Measurements from ENCODE around the gene TTC34. TPM values are rescaled to one million over a fixed set of nuclear protein-coding genes. Genes with fewer than 3 reads are reported as not detected.

Gene TTC34
- total RNA-seq, 1 experiment from 2014 or later = 1.3 TPM

DNA sequence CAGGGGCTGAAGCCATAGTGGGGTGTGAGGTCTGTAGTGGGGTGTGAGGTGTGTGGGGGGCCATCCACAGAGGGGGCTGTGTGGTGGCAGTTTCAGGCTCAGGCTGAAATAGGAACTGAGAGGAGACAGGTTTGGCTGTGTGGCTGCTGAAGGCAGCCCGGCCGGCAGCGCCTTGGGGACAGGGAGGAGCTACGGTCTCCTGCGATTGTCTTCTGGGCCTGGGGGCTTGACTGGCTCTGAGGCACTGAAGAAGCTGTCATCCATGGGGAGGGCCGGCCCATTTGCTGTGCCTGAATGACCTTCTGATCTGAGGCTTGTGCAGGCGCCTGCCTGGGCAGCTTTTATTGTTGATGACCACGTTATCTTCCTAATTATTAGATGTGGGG lies 10.0 kb upstream of the TTC34 start:
- no peaks in the 10 kb centered on the region for H3K27me3 ChIP-seq (ENCODE audit: insufficient read depth, low read length)
- no peaks in the 10 kb centered on the region for H4K20me1 ChIP-seq (ENCODE audit: insufficient read depth)
- CTCF ChIA-PET = no interaction called here
- RAD21 ChIA-PET (ENCODE audit: low non-redundant PET in 1 of 2, low total read pairs in 2 of 2, uncharacterized antibody in 2 of 2, unreplicated experiment in 2 of 2) = no interaction called here
- H3K9me2 ChIP-seq (ENCODE audit: insufficient read depth) = no peaks in the 10 kb centered on the region
- 0 out of 4 replicates have a peak, but pooled peaks cover 0 to 3% of the 10 kb centered on the region in 2 experiments for H3K9me3 ChIP-seq (ENCODE audit: control insufficient read depth in 1 of 2, insufficient read depth in 1 of 2, low read depth in 1 of 2, low read length in 2 of 2)
- DNase-seq (ENCODE audit: low read depth, low spot score) = no peak
- H3K27ac ChIP-seq (ENCODE audit: low read depth, low read length) = no peak overlapping the region
- H2AFZ ChIP-seq (ENCODE audit: low read depth, low read length, poor library complexity, severe bottlenecking) = no peak overlapping the region
- no peak overlapping the region for H3K4me3 ChIP-seq (replicated peaks in 1 of 2; ENCODE audit: low read depth in 1 of 2, low read length in 2 of 2)
- intact Hi-C loops (cut with micrococcal nuclease) = no loop called here
- H3K4me2 ChIP-seq (ENCODE audit: low read length) = no peak overlapping the region
- H3K79me2 ChIP-seq (ENCODE audit: insufficient read depth, low read length) = no peaks in the 10 kb centered on the region
- POLR2A ChIA-PET = no interaction called here
- no peak overlapping the region for H3K9ac ChIP-seq (ENCODE audit: low read length)
- ATAC-seq = no peak
- H3K4me1 ChIP-seq (ENCODE audit: control insufficient read depth in 1 of 2, insufficient read depth in 2 of 2, low read length in 2 of 2) = no peaks in the 10 kb centered on the region
- H3K36me3 ChIP-seq (ENCODE audit: control insufficient read depth in 1 of 2, insufficient read depth in 2 of 2, low read length in 2 of 2) = no peaks in the 10 kb centered on the region
- TF ChIP-seq POLR2A (IDR thresholded peaks at IDR 0.05; ENCODE audit: borderline replicate concordance, extremely low read depth, insufficient read depth, insufficient read length) (no peak), TCF7L2 (IDR thresholded peaks at IDR 0.05; ENCODE audit: borderline replicate concordance, extremely low read depth, insufficient read depth, insufficient read length) (no peak)
- no TSS peak for BruUV-seq (replicated peaks)

DNA sequence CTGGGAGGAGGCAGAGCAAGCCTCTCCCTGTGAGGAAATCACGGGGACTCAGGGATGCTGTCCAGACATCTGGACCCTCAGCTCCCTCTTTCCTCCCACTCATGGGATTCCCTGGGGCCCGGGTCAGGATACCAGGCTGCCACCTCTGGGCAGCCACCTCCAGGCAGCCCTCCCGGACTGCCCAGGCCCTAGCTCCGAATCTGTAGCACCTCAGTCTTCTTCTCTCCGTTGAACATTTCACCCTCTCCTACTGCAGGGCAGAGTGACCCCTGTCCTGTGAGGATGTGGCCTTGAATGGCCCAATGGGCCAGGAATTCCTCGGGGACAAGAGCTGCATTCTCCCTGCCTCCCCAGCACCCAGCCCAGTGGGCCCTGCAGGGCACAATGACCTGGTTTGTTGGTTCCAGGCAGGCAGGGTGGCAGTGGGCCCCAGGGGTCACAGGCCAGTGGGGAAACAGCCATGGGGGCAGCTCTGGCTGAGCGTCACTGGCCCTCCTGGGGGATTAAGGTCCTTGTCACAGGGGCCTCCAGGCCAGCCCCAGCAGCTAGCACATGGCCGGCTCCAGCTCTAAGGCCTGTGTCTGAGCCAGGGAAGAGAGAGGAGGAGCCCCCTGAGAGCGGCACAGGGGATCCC lies 9.5 kb upstream of the TTC34 start:
- Histone ChIP-seq H3K4me3 (replicated peaks in 1 of 2; ENCODE audit: low read depth in 1 of 2, low read length in 2 of 2) (no peak overlapping the region), H3K9ac (ENCODE audit: low read length) (no peak overlapping the region), H3K36me3 (ENCODE audit: control insufficient read depth in 1 of 2, insufficient read depth in 2 of 2, low read length in 2 of 2) (no peaks in the 10 kb centered on the region), H3K27me3 (ENCODE audit: insufficient read depth, low read length) (no peaks in the 10 kb centered on the region), H3K9me2 (ENCODE audit: insufficient read depth) (no peaks in the 10 kb centered on the region), H3K4me1 (ENCODE audit: control insufficient read depth in 1 of 2, insufficient read depth in 2 of 2, low read length in 2 of 2) (no peaks in the 10 kb centered on the region), H3K4me2 (ENCODE audit: low read length) (no peak overlapping the region), H4K20me1 (ENCODE audit: insufficient read depth) (no peaks in the 10 kb centered on the region), H3K9me3 (ENCODE audit: control insufficient read depth in 1 of 2, insufficient read depth in 1 of 2, low read depth in 1 of 2, low read length in 2 of 2) (0 out of 4 replicates have a peak, but pooled peaks cover 0 to 3% of the 10 kb centered on the region in 2 experiments), H2AFZ (ENCODE audit: low read depth, low read length, poor library complexity, severe bottlenecking) (no peak overlapping the region), H3K27ac (ENCODE audit: low read depth, low read length) (no peak overlapping the region), H3K79me2 (ENCODE audit: insufficient read depth, low read length) (no peaks in the 10 kb centered on the region)
- ChIA-PET CTCF (no interaction called here), RAD21 (ENCODE audit: low non-redundant PET in 1 of 2, low total read pairs in 2 of 2, uncharacterized antibody in 2 of 2, unreplicated experiment in 2 of 2) (no interaction called here), POLR2A (no interaction called here)
- BruUV-seq (replicated peaks) = no TSS peak
- DNase-seq (ENCODE audit: low read depth, low spot score) (no peak), ATAC-seq (no peak)
- intact Hi-C loops (cut with micrococcal nuclease) = no loop called here
- no peak for TF ChIP-seq ZFX (IDR thresholded peaks at IDR 0.05)
- TF ChIP-seq TCF7L2 (IDR thresholded peaks at IDR 0.05; ENCODE audit: borderline replicate concordance, extremely low read depth, insufficient read depth, insufficient read length) = no peak
- TF ChIP-seq ELF1 (IDR thresholded peaks at IDR 0.05; ENCODE audit: borderline replicate concordance, low read depth) = no peak
- no peak for TF ChIP-seq YY1 (IDR thresholded peaks at IDR 0.05; ENCODE audit: extremely low read depth, insufficient replicate concordance, low read depth, low read length)
- TF ChIP-seq, protein P1, sequence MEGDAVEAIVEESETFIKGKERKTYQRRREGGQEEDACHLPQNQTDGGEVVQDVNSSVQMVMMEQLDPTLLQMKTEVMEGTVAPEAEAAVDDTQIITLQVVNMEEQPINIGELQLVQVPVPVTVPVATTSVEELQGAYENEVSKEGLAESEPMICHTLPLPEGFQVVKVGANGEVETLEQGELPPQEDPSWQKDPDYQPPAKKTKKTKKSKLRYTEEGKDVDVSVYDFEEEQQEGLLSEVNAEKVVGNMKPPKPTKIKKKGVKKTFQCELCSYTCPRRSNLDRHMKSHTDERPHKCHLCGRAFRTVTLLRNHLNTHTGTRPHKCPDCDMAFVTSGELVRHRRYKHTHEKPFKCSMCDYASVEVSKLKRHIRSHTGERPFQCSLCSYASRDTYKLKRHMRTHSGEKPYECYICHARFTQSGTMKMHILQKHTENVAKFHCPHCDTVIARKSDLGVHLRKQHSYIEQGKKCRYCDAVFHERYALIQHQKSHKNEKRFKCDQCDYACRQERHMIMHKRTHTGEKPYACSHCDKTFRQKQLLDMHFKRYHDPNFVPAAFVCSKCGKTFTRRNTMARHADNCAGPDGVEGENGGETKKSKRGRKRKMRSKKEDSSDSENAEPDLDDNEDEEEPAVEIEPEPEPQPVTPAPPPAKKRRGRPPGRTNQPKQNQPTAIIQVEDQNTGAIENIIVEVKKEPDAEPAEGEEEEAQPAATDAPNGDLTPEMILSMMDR (IDR thresholded peaks at IDR 0.05 in 2 of 3, conservative IDR thresholded peaks at IDR 0.05 in 1 of 3; ENCODE audit: borderline replicate concordance in 1 of 3, insufficient read depth in 1 of 3, low read depth in 2 of 3, low read length in 2 of 3) = no peak
- TF ChIP-seq EZH2 (IDR thresholded peaks at IDR 0.05) = no peak
- no peak for TF ChIP-seq FOSL1 (IDR thresholded peaks at IDR 0.05; ENCODE audit: low read depth)
- TF ChIP-seq, protein P2, sequence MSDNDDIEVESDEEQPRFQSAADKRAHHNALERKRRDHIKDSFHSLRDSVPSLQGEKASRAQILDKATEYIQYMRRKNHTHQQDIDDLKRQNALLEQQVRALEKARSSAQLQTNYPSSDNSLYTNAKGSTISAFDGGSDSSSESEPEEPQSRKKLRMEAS (IDR thresholded peaks at IDR 0.05) = no peak
- TF ChIP-seq EGR1 (IDR thresholded peaks at IDR 0.05; ENCODE audit: low read depth) = no peak
- TF ChIP-seq CBX3 (IDR thresholded peaks at IDR 0.05; ENCODE audit: low read depth) = no peak
- TF ChIP-seq, protein P3, sequence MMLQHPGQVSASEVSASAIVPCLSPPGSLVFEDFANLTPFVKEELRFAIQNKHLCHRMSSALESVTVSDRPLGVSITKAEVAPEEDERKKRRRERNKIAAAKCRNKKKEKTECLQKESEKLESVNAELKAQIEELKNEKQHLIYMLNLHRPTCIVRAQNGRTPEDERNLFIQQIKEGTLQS (IDR thresholded peaks at IDR 0.05) = no peak
- no peak for TF ChIP-seq SRF (IDR thresholded peaks at IDR 0.05; ENCODE audit: low read depth)
- no peak for TF ChIP-seq POLR2A (IDR thresholded peaks at IDR 0.05; ENCODE audit: borderline replicate concordance, extremely low read depth, insufficient read depth, insufficient read length)
- TF ChIP-seq, protein P4, sequence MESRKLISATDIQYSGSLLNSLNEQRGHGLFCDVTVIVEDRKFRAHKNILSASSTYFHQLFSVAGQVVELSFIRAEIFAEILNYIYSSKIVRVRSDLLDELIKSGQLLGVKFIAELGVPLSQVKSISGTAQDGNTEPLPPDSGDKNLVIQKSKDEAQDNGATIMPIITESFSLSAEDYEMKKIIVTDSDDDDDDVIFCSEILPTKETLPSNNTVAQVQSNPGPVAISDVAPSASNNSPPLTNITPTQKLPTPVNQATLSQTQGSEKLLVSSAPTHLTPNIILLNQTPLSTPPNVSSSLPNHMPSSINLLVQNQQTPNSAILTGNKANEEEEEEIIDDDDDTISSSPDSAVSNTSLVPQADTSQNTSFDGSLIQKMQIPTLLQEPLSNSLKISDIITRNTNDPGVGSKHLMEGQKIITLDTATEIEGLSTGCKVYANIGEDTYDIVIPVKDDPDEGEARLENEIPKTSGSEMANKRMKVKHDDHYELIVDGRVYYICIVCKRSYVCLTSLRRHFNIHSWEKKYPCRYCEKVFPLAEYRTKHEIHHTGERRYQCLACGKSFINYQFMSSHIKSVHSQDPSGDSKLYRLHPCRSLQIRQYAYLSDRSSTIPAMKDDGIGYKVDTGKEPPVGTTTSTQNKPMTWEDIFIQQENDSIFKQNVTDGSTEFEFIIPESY (IDR thresholded peaks at IDR 0.05; ENCODE audit: extremely low read depth, insufficient replicate concordance, low read length) = no peak
- TF ChIP-seq SIN3A (IDR thresholded peaks at IDR 0.05; ENCODE audit: low read depth) = no peak
- no peak for TF ChIP-seq JUND (IDR thresholded peaks at IDR 0.05)
- TF ChIP-seq CEBPB (IDR thresholded peaks at IDR 0.05; ENCODE audit: low read depth) = no peak
